ENCODE measurements around the gene GTPBP3.

DNA sequence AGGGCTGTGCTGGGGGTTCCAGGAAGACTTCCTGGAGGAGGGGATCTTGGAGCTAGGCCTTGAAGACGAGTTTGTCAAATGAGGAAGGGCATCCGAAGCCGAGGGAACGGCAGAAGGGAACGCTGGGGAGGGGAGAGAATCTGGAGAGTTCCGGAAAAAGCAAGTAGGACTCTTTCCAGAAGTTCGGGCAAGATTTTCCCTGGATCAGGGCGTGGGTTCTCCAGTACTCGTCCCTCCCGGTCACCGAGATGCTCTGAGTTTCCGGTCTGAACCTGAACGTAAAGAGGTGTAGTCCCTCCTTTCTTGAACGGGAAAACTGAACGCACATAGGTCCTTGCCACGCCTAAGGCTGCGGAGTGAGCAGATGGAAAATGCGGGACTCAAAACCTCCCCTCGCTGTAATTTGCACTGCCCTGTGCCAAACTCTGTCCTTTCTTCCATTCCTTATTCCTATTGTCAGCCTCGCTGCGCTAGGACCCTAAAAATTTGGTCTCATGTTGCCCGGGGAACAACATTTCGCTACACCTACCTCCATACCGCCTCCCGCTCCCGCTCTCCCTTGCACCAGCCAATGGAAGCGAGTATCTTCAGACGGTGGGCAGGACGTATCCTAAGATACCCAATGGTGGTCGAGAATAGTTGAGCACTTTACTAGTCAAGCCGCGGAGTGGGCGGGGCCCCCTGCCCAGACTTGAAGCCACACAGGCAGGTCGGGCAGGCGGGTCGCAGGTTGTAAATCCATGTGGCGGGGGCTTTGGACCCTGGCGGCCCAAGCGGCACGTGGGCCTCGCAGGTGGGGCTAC is at the start of gene GTPBP3:
- TF ChIP-seq, protein P1, sequence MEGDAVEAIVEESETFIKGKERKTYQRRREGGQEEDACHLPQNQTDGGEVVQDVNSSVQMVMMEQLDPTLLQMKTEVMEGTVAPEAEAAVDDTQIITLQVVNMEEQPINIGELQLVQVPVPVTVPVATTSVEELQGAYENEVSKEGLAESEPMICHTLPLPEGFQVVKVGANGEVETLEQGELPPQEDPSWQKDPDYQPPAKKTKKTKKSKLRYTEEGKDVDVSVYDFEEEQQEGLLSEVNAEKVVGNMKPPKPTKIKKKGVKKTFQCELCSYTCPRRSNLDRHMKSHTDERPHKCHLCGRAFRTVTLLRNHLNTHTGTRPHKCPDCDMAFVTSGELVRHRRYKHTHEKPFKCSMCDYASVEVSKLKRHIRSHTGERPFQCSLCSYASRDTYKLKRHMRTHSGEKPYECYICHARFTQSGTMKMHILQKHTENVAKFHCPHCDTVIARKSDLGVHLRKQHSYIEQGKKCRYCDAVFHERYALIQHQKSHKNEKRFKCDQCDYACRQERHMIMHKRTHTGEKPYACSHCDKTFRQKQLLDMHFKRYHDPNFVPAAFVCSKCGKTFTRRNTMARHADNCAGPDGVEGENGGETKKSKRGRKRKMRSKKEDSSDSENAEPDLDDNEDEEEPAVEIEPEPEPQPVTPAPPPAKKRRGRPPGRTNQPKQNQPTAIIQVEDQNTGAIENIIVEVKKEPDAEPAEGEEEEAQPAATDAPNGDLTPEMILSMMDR (IDR thresholded peaks at IDR 0.05; ENCODE audit: insufficient read depth, low read length, poor library complexity, severe bottlenecking), result no peak
- TF ChIP-seq EZH2phosphoT487 (conservative IDR thresholded peaks at IDR 0.05; ENCODE audit: low read length), result no peak

All from SU-DHL-6 (cell line).